Left kidney (tissue), 2 donors: ENCODE results near the gene PAQR5. TPM values are rescaled to one million over a fixed set of nuclear protein-coding genes. Genes with fewer than 3 reads are reported as not detected.
"Not testable (repeated sequence)": the region's sequence is repeated elsewhere in the genome, so short reads cannot be mapped to it uniquely, and the experiment has no call there.

Source experiments
- DNase-seq: peaks from one replicate; pipeline ENCODE4 v3.0.0-alpha.2; 2013
- polyA plus RNA-seq: library from polyadenylated mRNA; unstranded; fragments of 120-200 nt; gene quantifications from one replicate; pipeline ENCODE4 v1.2.1, GENCODE V29; 2013; ENCODE audit not compliant: insufficient read length

The PAQR5 gene
- polyA plus RNA-seq, 1 donor, result 35.1 TPM

DNA sequence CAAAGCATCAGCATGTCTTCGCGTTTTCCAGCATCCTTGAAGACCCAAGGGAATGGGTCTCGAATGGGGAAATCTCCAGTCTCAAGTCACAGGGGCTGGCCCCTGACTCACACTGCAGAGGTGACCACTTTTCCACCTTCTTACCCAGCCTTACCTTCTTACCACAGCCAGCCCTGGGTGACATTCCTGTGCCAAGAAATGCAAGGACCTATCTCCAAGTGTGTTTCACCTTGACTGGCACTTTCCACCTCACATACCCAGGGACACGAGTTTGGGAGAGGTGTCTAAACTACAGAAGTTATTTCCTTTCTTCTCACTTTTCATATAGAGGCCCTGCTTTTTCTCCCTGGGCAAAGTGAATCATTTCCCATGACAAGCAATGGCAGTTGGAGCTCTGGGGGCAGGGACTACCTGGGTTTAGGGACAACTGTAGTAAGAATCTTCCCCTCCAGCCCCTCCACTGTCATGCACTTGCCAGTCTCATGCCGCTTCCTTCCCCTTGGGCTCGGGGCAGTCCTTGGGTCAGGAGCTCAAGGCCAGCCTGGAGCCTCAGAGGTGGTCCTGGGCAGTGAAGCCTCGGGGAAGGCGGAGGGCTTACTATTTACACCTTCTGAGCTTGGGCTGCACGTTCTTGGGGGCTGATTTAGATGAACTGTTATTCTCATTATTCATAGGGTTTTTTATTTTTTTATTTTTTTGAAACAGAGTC, 16.8 kb downstream of the PAQR5 start:
- no peak for DNase-seq

DNA sequence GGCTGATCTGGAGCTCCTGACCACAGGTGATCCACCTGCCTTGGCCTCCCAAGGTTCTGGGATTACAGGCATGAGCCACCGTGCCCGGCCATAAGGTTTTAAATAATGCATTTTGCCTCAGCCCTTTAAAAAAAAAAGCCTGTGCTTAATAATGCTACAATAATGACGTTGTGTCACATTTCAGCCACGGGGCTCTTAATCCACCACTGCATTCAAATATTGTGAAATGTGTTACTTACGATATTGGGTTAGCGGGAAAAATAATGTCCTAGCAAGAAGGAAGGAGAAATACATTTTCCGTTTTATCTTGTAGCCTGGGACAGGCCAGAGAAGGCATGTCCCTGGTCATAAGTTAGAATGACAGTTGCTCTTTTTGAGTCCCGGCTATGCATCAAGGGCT, 17.6 kb downstream of the PAQR5 start:
- no peak for DNase-seq

DNA sequence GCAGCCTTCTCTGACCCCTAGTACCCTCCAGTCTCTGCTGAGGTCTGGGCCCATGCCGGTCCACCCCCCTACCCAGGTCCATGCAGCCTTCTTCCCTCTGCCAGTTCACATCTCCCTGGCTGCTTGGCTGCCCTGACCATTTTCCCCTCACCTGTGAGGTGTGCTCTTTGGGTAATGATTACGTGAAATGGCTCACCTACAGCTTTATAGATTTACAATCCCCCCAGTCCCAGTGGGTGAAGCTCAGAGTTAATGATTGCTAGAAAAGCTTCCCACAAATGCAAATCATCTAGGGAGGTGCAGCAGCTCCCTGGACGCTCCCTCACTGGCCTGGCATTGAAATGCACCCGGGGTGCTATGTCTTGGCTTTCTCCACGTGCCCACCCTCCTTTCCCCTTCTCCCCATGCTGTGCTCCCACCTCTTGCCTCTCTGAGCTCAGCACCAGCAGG, 18.7 kb downstream of the PAQR5 start:
- DNase-seq, result peak; percentile 47

DNA sequence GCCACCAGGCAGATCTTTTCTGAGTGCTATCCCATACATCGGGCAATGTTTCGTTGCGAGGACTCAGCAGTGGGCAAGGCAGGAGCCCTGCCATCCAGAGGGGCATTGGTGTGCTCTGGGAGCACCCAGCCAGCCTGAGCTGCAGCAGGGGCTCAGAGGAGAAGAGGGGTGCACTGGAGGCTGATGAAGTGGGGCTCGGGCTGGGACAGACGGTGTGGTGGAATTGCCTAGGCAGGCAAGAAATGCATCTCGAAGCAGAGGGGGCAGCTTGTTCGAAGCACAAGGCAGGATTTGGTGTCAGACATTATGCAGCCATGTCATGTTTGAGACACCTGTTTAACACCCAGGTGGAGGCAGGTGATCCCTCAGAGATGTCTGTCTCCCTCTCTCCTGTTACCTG, 19.3 kb downstream of the PAQR5 start:
- DNase-seq, result no peak

DNA sequence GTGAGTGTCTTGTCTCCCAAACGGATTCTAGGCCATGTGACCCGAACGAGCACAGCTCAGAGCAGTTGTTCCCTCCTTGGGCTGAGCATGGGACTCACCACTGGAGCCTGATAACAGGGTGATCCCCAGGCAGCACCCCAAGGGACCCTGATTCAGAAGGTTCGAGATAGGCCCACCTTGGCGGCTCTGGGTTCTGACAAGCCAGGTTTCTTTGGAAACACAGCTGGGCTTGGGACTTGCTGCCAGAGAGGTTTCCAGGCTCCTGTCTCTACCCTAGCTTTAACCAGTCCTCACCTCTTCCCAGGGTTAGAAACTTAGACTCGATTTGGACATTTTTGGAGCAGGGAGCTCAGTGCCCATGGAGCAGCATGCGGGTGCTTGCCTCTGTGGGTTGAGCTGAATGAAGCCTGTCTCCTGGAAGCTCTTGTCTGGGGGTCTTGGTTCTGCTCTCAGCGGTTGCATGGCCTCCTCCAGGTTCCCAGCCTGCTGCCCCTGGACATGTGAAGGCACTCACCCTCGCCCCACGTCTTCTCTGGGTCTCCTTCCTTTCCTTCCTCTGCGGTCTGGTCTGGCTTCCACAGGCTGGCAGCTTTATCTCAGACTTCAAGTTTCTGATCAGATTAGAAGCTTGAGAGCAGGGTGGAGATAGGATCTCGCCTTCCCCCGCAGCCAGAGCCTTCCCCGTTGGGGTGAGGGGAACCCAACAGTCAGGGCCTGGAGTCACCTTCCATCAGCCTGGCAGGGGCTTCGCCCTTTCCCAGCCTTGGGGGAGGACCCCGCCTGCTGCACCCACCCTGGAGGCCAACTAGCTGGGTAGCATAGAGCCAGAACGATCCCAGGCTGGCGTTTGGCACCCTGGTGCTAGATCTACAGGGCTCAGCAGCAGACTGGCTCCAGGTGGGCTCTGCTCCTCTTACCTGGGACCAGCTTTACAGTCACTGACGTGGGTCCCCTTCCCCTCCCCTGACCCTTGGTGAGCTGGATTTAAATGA, 21.0 kb downstream of the PAQR5 start:
- DNase-seq, result no peak

DNA sequence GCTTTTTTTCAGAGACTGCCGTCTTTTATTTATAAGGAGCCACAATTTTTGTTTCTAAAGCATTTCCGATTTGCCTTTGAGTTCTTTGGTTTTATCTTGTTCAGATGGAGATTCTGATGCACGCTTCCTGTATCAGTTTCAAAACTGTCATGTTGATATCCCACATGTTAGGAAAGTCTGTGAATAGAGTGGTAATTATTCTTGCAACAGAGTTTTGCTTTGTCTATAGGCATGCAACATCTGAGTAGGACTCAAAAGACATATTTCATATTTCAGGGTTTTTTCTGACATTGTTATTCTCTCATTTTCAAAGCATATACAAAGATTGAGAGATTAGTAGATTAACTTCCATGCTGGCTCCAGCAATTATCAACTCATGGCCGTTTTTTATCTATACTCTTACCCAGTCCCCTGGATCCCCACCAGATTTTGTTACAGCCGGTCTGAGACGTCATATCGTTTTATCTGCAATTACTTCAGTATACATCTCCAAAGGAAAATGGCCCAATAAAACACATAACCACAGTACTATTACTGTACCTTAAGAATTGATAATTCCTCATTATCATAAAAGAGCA, 22.4 kb downstream of the PAQR5 start:
- no peak for DNase-seq

DNA sequence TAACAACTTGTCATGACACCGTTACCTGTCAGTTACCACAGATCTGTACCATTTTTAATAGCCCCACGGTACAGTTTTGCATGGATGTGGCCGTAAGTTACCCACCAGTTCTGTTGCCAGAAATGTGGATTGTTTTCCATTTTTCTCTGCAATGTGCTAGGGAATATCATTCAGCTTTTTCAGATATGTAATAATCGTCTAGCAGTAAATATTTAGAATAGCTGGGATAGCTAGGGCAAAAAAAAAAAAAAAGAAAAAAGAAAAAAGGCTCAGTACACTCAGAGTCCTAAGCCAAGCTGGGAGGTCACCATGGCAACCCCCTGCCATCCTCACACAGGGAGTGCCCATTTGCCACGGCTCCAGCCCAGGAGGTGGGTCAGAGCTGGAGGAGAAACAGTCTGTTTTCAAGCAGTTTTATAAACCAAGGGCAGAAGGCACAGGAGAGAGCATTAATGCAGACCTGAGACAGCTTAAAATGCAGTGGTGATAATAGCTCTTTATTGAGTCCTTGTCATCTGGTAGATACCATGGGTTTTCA, 25.2 kb downstream of the PAQR5 start:
- DNase-seq, result no peak

DNA sequence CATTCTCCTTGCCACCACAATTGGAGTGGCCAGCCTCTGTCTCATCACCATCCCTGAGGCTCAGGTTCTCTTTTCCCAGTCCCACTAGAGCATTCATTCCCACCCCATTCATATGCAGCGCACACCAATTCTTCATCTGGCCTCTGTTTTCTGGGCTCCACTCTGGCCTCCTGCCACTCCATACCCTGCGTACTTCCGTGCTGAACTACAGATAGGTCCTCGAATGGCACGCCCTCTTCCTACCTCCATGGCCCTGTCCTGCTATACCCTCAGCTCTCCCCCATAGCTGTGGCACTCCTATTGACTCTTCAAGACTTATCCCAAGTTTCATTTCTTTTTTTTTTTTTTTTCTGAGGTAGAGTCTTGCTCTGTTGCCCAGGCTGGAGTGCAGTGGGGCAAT, 25.9 kb downstream of the PAQR5 start:
- no peak for DNase-seq

DNA sequence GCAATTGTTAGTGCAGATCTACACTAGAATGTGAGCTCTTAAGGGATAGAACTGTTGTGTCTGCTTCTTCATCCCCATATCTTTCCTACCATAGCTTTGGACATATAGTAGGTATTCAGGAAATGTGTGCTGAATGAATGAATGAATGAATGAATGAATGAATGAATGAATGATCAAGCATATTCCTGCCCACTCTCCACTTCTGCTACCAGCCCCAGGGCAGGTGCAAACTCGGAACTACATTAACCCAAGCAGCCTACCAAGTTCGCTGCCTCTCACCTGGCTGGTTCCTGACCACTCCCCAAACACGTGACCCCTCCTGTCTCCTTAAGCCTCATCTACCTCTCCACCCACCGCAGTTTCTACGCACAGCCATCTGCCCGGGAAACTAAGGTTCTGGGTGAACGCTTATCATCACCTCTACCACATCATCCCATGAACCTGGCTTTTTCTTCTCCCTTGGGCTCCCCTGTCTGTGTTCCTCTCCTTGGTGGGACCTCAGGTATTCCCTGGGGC, 26.8 kb downstream of the PAQR5 start:
- DNase-seq, result no peak

DNA sequence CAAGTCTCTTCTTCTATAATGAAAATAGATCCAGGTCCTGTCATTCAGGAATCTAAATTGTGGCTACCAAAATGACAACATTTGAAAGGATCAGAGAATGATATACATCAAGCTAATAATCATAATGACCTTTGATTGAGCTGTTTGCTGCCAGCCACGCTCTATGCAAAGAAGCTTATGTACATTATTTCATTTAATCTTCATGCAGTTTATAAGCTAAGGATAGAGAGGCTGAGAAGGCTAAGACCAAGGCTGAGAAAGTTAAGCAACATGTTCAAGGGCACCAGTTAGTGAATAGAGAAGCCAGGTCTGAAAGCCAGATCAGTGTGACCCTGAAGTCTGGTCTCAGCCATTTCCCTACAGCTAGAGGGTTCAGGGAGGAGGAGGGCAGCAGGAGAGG, 29.4 kb downstream of the PAQR5 start:
- no peak for DNase-seq

DNA sequence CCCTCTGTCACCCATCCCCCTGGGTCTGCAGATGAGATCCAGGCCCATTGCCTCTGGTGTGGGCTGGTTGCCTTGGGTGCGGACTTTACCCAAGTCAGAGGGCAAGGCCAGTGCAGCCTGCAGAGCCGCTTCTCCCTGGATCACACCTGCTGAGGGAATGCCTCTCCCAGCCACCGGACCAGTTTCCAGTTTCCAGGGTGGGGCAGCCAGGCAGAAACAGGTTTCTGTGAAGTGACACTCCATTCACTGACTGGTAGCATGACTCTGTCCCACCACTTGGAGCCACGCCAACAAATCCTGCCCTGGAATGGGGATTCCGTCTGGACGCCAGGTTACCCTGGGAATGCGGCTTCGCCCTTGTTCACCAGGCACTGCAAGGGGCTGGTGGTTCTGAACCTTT, 30.0 kb downstream of the PAQR5 start:
- DNase-seq, result no peak

DNA sequence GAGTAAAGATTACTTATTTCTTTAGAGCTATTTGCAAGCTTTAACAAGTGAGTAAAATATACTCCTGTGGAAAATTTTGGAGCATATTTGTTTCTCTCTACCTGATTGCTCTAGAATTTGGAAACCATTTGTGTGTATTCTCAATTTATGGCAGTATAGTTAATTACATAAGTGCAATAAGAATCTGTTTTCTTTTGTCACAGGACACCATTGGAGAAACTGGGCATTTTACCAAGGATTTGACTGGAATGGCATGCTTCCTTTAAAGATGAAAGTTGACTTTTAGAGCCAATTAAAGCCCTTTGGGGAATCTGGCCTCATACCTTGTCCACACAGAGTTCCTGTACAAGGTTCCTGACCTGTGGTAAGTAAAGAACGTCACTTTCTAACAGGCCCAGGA, 38.4 kb downstream of the PAQR5 start:
- DNase-seq, result no peak

DNA sequence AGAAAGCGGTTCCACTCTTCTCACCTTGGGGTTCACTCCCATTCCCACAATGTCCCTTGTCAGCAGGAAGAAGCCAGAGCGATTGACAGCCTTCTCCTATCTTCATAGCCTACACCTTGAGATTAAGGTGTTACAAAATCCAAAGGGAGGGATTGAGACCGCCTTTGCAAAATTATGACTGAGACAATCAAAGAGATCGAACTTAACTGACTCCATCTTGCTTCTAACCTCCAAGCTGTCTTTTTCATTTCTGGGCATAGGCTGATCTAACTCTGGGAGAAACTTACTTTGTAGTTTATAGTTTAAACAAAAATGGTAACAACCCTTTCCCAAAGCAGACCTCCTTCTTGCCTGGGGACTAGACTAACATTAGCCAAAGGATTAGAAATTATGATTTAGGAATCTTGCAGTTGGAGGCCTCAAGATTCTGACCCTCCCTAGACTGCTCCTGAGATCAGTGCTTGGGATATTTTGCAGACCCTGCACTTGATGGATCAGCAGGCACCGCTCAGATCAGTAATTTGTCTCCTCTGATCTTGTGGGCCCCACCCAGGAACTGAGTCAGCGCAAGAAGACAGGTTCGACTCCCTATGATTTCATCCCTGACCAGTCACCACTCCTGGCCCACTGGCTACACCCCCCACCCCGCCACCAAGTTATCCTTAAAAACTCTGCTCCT, 40.0 kb downstream of the PAQR5 start:
- no peak for DNase-seq

DNA sequence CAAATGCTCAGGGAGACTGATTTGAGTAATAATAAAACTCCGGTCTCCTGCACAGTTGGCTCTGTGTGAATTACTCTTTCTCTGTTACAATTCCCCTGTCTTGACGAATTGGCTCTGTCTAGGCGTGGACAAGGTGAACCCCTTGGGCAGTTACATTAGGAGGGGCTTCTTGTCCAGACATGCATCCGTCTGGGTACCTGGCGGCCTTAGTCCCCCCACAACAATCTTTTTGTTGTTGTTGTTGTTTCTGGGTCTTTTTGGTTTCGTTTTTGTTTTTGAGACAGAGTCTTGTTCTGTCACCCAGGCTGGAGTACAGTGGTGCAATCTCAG, 40.5 kb downstream of the PAQR5 start:
- not testable (repeated sequence) for DNase-seq

DNA sequence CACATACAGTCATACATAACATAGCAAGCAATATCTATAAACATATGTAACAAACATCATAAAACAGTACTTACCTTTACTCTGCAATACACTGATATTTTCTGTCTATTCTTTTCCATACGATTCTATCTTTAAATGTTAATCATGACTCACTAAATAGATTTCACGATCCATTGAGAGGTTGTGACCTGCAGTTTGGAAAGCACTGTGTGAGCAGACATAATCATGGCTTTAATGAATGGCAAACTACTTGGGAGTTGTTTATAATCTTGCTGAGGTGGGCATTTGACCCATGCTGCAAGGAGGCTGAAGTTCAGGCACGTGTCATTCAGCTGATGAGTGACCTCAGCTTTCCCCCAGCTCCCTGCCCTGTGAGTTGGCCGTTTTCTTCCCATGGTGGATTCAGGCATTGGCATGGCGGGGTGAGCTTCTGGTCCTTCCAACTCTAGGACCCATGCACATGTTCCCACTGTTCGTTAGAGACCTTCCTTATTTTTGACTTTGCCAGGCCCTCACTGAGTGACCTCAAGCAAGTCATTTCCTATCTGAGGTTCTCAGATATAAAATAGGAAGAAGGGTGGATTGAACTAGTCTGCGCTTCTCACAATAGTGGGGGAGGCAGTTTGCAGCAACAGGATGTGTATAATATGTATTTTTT, 41.7 kb downstream of the PAQR5 start:
- DNase-seq, result no peak

DNA sequence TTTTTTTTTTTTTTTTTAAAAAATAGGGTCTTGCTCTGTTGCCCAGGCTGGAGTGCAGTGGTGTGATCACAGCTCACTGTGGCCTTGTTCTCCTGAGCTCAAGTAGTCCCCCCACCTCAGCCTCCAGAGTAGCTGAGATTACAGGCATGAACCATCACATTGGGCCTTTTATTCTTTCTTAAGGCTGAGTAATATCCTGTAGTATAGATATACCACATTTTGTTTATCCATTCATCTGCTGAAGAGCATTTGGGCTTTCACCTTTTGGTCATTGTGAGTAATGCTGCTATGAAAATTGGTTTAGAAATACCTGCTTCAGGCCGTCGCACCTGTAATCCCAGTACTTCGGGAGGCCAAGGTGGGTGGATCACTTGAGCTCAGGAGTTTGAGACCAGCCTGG, 42.6 kb downstream of the PAQR5 start:
- no peak for DNase-seq

DNA sequence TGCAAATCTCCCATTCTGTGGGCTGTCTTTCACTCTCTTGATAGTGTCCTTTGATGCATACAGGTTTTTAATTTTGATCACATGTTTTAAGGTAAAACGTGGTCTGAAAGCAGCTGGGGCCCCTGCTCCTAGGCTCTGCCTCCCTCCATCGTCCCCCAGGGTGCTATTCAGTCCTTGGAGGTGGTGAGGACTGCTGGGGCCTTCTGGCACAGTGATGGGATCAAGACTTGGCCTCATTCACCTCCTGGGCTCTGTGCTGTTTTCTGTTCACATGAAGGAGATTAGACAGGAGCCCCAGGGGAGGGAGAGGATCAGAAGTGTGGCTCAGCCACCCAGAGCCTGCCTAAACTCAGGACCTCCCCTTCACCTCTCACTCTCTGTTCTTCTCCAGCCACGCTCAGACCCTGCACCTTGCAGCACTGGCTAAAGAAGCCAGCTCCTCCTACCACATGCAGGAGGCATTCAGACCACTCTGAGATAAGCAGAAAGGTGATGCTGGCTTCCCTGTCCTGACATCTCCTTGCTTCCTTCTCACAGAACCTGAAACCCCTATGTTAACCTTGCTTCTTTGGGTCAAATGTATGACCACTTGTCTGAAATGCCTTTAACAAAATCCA, 43.9 kb downstream of the PAQR5 start:
- DNase-seq, result no peak

DNA sequence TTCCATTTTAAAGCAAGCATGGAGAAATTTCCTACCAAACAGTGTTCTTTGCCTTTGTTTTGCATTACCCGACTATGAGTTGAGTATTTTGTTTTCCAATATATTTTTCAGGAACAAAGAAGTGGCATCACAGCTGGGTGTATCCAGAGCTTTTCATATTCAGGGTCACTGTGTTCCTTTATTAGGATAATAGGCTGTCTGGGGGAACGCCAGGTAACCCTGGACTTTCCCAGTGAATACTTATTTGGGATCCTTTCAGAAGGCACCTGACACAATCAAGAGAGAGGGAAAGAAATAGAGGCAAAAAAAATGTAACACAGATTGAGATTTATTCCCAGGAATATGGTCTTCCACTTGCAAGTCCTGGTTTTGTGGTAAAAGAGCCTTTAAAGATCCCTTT, 44.4 kb downstream of the PAQR5 start:
- no peak for DNase-seq

DNA sequence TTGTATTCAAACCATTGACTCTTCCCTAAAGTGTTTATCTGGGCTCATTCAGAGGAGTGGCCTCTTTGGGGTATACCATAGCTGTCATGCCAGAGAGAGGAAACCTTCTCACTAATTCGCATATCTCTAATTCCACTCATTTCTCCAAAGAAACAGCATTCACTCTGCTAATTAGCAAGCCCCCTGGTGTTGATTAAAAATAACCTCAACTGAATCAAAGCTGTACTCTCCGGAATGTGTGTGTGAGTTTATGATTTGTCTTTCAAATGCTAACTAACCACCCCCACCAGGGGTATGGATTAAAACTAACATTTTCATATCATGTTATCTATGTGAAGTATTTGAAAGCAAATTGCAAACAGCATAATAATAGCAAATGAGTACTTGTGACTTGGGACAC, 45.5 kb downstream of the PAQR5 start:
- no peak for DNase-seq

DNA sequence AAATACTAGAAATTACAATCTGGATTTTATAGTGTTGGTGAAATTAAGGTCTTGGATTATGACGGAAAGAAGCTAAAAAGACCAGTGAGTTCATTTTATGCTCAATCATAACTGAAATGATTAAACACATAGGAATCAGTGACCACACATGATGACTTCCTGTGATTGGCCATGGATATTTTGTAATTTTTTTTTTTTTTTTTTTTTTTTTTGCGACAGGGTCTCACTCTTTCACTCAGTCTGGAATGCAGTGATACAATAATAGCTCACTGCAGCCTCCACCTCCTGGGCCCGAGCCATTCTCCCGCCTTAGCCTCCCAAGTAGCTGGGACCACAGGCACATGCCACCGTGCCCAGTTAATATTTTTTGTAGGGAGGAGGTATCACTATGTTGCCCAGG, 47.4 kb downstream of the PAQR5 start:
- no peak for DNase-seq

DNA sequence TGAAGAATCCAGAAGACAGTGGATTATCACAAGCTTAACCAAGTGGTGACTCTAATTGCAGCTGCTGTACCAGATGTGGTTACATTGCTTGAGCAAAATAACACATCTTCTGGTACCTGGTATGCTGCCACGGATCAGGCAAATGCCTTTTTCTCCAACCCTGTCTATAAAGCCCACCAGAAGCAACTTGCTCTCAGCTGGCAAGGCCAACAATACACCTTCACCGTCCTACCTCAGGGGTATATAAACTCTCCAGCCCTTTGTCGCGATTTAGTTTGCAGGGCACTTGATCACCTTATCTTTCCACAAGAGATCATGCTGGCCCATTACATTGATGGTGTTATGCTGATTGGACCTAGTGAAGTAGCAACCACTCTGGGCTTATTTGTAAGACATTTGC, 52.6 kb downstream of the PAQR5 start:
- DNase-seq, result no peak
